Upper lobe of left lung (tissue), 6 donors: ENCODE results near the gene PAQR8. TPM values are rescaled to one million over a fixed set of nuclear protein-coding genes. Genes with fewer than 3 reads are reported as not detected.

ENCODE experiments used
- ATAC-seq, 2 donors: fragments of 200-7000 bp; cut with Tn5 transposase; one replicate each; pipeline ENCODE4 v1.9.1; 2022; ENCODE audit warnings: mild to moderate bottlenecking in 2 of 2, moderate library complexity in 2 of 2; ENCODE audit not compliant: low FRiP score in 2 of 2
- DNase-seq, 2 donors: peaks; one replicate each; pipeline ENCODE4 v3.0.0-alpha.2; 2019 to 2020
- H3K27ac ChIP-seq, 4 donors: fragments of 200-600 bp; sonication (generic); one replicate each; pipeline ENCODE4 v1.5.1; 2016 to 2019
- H3K27me3 ChIP-seq, 4 donors: fragments of 200-600 bp; sonication (generic); one replicate each; pipeline ENCODE4 v1.5.1; 2017 to 2019
- H3K36me3 ChIP-seq, 4 donors: fragments of 200-600 bp; sonication (generic); one replicate each; pipeline ENCODE4 v1.5.1; 2016 to 2019
- H3K4me1 ChIP-seq, 4 donors: fragments of 200-600 bp; sonication (generic); one replicate each; pipeline ENCODE4 v1.5.1; 2018 to 2019
- H3K4me3 ChIP-seq, 4 donors: fragments of 200-600 bp; sonication (generic); one replicate each; pipeline ENCODE4 v1.5.1; 2017 to 2019; ENCODE audit warnings: mild to moderate bottlenecking in 2 of 4, moderate library complexity in 1 of 4
- H3K9me3 ChIP-seq, 4 donors: fragments of 200-600 bp; sonication (generic); one replicate each; pipeline ENCODE4 v1.5.1; 2018 to 2019
- EP300 ChIP-seq, 4 donors: sonication (generic); formaldehyde crosslinking; IDR thresholded peaks; one replicate each; pipeline ENCODE4 v1.5.1; 2017; ENCODE audit warnings: antibody characterized with exemption in 4 of 4, control low read depth in 2 of 4
- POLR2A ChIP-seq, 4 donors: fragments of 450-650 bp; IDR thresholded peaks; one replicate each; pipeline ENCODE4 v1.5.1; 2016 to 2017; ENCODE audit warnings: antibody characterized with exemption in 4 of 4, mild to moderate bottlenecking in 2 of 4
- POLR2AphosphoS5 ChIP-seq, 2 donors: sonication (generic); formaldehyde crosslinking; IDR thresholded peaks; one replicate each; pipeline ENCODE4 v1.5.1; 2017; ENCODE audit warnings: antibody characterized with exemption in 2 of 2
- WGBS, 2 donors: methylation state at CpG; one replicate each; pipeline ENCODE4 v1.1.5; 2017 to 2018; 5-methylcytosine and 5-hydroxymethylcytosine counted together
- total RNA-seq, 6 donors: library from RNA; depleted of rRNA in 4 of 6; stranded (reverse); fragments of >200 nt in 4 of 6; gene quantifications; one replicate each; pipeline versions ENCODE4 v1.1.0 to v1.2.1, GENCODE V29; 2016 to 2021
- TF ChIP-seq, protein P1 (sequence below), 6 experiments: fragments of 450-650 bp in 4 of 6; fragments of 200-600 bp in 2 of 6; sonication (generic) in 2 of 6; IDR thresholded peaks; one replicate each; pipeline ENCODE4 v1.5.1; 2016 to 2019; ENCODE audit warnings: antibody characterized with exemption in 6 of 6
- donor health status: DM: no; HTN: no; CAD: no; lungs with moderate emphysema.
- donor health status: DM: no; HTN: yes; CAD: no; lungs with severe emphysema.

The PAQR8 gene
- total RNA-seq, 6 donors from 2014 or later, result 3.4 to 21.6 (median 9.3) TPM

DNA sequence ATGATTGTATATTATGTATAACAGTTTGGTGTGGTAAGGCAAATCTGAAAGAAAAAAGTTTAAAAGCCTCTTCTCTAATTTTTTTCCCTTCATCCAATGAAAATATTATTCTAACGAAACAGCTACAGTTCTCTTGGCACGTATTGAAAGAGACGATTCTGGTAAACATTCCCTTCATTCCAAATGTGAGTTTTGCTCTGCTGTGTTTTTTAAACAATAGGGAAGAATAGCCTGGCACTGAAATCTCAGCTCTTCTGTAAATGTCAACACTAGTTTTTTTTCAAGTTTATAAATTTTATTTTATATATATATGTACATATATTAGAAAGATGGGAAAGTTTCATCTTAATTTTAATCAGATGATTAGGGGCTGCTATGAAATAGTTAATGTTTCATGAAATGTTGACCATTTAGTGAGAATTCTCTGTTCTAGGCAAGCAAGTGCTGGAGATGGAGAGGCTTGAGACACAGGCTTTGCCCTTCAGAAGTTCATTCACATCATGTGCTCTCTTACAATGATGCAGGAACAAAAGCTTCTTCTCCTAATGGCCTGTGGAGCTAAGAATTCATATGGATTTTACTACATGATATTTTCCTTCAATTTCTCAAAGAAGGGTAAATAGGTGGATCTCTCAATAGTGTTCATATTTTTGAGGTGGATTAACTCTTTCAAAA lies 4.1 kb downstream of the PAQR8 start:
- WGBS, 2 donors, result 54 to 70% methylated on average over 3 of the region's 3 CpGs
- no peak for TF ChIP-seq EP300 (IDR thresholded peaks at IDR 0.05)
- no peak for TF ChIP-seq POLR2A (IDR thresholded peaks at IDR 0.05)
- no peak for TF ChIP-seq POLR2AphosphoS5 (IDR thresholded peaks at IDR 0.05)
- TF ChIP-seq, protein P1, sequence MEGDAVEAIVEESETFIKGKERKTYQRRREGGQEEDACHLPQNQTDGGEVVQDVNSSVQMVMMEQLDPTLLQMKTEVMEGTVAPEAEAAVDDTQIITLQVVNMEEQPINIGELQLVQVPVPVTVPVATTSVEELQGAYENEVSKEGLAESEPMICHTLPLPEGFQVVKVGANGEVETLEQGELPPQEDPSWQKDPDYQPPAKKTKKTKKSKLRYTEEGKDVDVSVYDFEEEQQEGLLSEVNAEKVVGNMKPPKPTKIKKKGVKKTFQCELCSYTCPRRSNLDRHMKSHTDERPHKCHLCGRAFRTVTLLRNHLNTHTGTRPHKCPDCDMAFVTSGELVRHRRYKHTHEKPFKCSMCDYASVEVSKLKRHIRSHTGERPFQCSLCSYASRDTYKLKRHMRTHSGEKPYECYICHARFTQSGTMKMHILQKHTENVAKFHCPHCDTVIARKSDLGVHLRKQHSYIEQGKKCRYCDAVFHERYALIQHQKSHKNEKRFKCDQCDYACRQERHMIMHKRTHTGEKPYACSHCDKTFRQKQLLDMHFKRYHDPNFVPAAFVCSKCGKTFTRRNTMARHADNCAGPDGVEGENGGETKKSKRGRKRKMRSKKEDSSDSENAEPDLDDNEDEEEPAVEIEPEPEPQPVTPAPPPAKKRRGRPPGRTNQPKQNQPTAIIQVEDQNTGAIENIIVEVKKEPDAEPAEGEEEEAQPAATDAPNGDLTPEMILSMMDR (IDR thresholded peaks at IDR 0.05), result no peak
- Histone ChIP-seq H3K36me3 (peaks cover 0 to 4% (median 0%) of the 10 kb centered on the region in 4 donors), H3K27me3 (no peaks in the 10 kb centered on the region), H3K27ac (no peak overlapping the region), H3K4me3 (no peak overlapping the region), H3K4me1 (peaks cover 4 to 21% (median 13%) of the 10 kb centered on the region in 4 donors), H3K9me3 (no peaks in the 10 kb centered on the region)
- ATAC-seq (no peak), DNase-seq (no peak)

DNA sequence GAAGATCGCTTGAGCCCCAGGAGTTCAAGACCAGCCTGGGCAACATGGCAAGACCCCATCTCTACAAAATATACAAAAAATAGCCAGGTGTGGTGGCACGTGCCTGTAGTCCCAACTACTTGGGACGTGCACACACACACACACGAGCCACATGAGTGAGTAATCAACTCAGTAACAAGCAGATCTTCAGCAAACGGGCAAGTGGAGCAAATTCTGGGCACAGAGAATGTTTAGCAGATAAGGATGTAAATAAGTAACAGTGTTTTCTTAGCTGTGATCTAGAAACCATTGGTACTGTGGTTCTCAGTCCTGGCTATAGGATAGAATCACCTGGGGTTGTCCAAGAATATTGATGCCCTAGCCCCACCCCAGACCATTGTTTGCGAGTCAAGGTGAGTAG lies 6.1 kb downstream of the PAQR8 start:
- no peak overlapping the region for H3K4me3 ChIP-seq
- H3K27me3 ChIP-seq, result no peaks in the 10 kb centered on the region
- H3K9me3 ChIP-seq, result no peaks in the 10 kb centered on the region
- ATAC-seq, result no peak
- H3K4me1 ChIP-seq, result peaks cover 4 to 19% (median 6%) of the 10 kb centered on the region in 4 donors
- no peak overlapping the region for H3K27ac ChIP-seq
- peaks cover 0 to 4% (median 0%) of the 10 kb centered on the region in 4 donors for H3K36me3 ChIP-seq
- DNase-seq, result no peak
- WGBS, 2 donors, result 93 to 95% methylated on average over 6 of the region's 6 CpGs
- TF ChIP-seq, protein P1 (IDR thresholded peaks at IDR 0.05), result no peak
- TF ChIP-seq EP300 (IDR thresholded peaks at IDR 0.05), result no peak

DNA sequence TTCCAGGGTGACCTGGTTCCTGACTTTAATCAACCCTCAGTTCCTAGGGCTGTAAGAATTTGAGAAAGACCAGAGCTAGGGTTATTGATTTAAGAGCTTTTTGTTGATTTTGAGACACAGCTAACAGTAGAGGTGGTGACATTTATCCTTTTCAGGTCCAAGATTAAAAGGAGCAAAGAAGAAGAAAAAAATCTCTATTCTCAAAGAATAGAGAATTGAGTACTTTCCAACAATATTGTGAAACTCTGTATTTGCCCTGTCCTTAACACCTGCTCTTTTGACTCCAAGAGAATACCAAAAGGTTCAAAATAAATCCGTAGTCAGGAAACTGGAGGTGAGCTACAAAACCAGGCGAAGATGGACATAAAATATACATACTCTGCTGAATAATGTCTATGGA lies 7.3 kb downstream of the PAQR8 start:
- 72 to 81% methylated on average over 2 of the region's 2 CpGs for WGBS, 2 donors
- no peak overlapping the region for H3K27ac ChIP-seq
- ATAC-seq (no peak), DNase-seq (no peak)
- TF ChIP-seq, protein P1 (IDR thresholded peaks at IDR 0.05), result no peak
- TF ChIP-seq POLR2A (IDR thresholded peaks at IDR 0.05) (no peak), POLR2AphosphoS5 (IDR thresholded peaks at IDR 0.05) (no peak), EP300 (IDR thresholded peaks at IDR 0.05) (no peak)
- no peaks in the 10 kb centered on the region for H3K27me3 ChIP-seq
- H3K4me1 ChIP-seq, result peaks cover 0 to 12% (median 0%) of the 10 kb centered on the region in 4 donors
- H3K36me3 ChIP-seq, result peaks cover 0 to 4% (median 0%) of the 10 kb centered on the region in 4 donors
- H3K4me3 ChIP-seq, result no peak overlapping the region
- H3K9me3 ChIP-seq, result no peaks in the 10 kb centered on the region

DNA sequence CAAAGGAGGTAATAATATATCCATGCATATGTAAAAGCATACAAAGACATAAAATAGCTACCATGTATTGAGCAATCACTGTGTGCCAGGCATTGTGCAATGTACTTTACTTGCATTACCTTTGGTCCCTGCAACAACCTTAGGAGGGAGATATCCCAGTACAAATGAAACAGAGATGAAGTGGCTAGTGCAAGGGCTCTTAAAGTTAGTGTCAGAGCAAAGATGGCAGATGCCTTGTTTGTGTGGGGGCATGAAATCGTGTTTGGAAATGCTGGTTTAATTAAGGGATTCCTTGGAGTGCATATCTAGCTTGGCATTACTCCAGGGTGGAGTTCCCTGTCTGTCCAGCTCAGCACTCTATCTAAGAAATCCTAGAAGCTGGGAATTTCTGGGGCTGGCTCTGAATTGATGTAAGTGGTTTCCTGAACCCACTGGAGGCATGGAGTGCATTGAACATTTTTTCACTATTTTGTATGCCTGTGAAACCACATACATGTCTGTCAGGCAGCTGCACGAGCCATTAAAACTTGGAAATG lies 9.8 kb downstream of the PAQR8 start:
- ATAC-seq (no peak), DNase-seq (peak in 1 of 2 donors; percentile 36)
- Histone ChIP-seq H3K27me3 (no peaks in the 10 kb centered on the region), H3K27ac (no peak overlapping the region), H3K4me1 (peaks cover 0 to 12% (median under 1%) of the 10 kb centered on the region in 4 donors), H3K4me3 (no peak overlapping the region), H3K36me3 (peaks cover 0 to 4% (median 0%) of the 10 kb centered on the region in 4 donors), H3K9me3 (no peaks in the 10 kb centered on the region)
- 68 to 69% methylated on average over 2 of the region's 2 CpGs for WGBS, 2 donors
- no peak for TF ChIP-seq EP300 (IDR thresholded peaks at IDR 0.05)
- TF ChIP-seq POLR2A (IDR thresholded peaks at IDR 0.05), result no peak
- no peak for TF ChIP-seq POLR2AphosphoS5 (IDR thresholded peaks at IDR 0.05)
- TF ChIP-seq, protein P1 (IDR thresholded peaks at IDR 0.05), result no peak
